ENCODE data around the gene GABRB1.

GRCh38 chr4:47386146-47386545 lies 354.8 kb downstream of the GABRB1 start:
- no peak for TF ChIP-seq POLR2A (IDR thresholded peaks at IDR 0.05)
- no peak for TF ChIP-seq CTCF (IDR thresholded peaks at IDR 0.05)
